GM10847 (cell line): ENCODE measurements around the gene KLHL34.

Experiments
- POLR2A ChIP-seq: IDR thresholded peaks from 2 replicates; pipeline ENCODE4 v1.6.1; 2011; ENCODE audit not compliant: insufficient read length; ENCODE audit errors: extremely low read depth

Gene KLHL34, protein sequence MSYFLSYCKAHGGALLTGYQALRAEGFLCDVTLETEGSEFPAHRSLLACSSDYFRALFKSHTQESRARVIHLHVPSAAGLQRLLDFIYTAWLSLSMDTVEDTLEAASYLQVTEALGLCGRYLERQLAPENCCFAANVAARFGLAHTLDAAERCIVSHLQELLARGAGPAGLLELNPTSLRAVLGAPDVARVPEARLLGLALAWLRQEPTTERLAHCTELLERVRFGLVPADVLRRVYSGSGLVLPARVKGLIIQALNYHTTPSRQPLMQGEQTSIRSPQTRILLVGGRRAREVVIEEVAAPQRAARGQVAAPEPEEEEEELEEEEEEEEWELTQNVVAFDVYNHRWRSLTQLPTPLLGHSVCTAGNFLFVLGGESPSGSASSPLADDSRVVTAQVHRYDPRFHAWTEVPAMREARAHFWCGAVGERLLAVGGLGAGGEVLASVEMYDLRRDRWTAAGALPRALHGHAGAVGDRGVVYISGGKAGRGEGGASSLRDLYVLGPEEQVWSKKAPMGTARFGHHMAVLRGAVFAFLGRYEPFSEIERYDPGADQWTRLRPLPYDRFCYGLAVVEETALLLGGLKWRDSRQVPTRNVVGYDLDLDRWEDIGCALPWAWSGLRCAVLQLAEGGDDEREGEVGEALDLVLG

DNA sequence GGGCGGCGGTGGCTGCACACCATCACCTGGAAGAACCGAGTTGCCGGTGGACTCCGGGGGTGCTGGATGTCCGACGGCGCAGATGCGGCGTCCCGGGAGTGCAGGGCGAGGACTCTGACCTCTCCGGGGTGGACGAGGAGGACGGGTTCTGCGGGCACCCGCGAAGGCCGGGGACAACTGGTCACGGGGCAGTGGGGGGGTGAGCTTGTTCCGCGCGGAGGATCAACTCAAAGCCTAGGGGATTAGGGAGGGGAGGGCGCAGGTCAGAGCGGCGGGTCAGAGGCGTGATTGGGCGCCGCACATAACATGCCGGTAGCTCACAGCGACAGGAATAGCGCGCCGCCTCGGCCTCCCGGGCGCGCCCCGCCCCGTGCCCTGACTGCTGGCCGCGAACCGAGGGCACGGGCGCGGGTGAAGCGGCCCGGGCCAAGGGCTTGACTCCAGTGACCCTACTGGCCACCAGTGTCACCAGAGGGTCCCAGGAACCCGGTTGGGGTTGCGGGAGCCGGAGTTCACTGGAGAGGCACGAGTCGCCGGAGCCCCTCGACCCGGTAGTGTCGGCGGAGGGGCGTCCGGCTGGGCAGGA, at the start of gene KLHL34:
Gene KLHL34 (minus strand): TSS at position 179 of the 586 bp plus-strand sequence. CDS start 542 bp downstream, outside the sequence.
- no peak for TF ChIP-seq POLR2A

DNA sequence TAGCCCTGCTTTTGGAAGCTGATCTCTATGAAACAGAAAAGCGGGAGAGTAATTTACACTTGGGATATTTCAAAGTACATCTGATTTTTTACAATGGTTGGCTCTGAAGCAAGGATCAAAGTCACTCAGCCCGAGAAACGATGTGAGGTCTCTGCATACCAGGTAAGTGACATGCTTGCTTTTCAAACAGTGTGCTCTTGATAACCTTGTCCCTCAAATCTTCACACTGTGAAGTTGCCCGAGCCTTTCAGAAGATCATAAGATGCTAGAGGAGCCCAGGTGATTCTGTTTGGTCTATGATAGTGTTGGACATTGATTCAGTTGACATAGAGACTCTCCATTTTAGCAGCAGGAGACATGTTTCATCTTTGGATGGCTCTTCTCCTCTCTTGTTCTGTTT, 47.1 kb upstream of the KLHL34 start:
- TF ChIP-seq POLR2A, result no peak

DNA sequence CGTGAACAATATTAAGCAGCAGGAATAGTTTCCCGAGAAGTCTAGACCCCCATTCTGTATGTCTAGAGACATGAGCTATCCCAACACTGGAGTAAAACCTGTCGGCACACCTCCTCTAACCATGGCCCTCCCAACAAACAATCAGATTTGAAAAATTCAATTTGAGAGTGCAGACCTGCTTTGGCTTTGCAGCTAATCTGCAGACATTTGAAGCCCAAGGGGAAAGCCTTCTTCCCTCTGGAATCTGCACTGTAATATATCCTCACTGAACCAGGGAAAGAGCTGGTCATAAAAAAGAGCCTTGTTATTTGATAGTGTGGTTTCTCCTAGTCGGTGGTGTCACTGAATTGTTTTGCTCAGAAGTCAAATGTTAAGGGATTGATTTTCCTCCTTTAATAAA, 44.6 kb upstream of the KLHL34 start:
- no peak for TF ChIP-seq POLR2A

DNA sequence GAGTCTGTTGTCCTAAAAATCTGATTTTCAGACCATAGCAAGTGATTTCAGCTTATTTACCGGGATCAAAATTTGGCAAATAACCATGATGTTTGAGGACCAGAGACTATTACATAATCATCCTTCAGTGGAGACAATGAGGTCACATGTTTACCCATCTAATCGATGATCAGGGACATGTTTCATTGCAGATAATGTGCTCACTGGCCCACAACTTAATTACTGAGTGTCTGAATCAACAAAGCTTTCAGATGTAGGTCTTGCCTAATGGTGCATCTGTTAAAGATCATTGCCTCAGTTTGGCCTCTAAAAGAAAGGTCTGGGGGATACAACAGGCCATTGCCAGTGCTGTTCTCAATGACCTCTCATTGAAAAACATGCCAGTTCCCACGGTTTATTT, 42.8 kb upstream of the KLHL34 start:
- TF ChIP-seq POLR2A, result no peak

DNA sequence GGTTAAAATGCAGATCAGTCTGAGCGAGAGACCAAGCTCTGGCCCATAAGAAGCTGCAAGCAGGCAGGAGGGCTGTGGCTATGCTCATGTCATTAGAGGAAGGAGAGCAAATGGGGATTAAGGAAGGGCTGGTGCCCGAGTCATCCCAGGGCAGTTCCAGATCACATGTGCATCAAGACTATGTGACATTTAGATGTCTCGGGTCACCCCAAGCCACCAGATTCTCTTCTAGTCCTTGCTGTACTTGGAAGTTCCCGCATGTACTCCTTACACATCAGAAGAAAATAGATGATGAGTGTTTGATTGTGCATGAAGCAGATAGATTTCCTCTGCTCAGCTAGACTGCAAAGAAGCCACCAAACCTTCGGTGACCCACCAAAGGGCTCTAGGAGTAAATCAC, 42.1 kb upstream of the KLHL34 start:
- TF ChIP-seq POLR2A, result no peak

DNA sequence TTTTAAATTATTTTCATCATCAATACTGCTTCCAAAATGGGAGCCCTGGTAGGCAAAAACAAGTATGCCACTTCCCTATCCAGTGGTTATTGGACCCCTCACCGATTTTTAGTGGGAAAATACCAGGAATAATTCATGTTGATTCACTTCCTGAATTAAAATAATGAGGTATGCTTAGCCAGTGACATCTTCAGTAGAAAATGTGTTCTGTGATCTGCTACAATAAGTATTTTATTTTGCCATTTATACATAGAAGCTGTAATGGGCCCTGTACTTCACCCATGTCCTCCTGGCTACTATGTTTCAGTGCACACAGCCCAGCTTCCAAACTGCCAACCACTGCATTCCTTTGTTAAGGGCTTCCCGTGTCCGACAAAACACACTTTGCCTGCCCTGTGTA, 41.0 kb upstream of the KLHL34 start:
- TF ChIP-seq POLR2A, result no peak

DNA sequence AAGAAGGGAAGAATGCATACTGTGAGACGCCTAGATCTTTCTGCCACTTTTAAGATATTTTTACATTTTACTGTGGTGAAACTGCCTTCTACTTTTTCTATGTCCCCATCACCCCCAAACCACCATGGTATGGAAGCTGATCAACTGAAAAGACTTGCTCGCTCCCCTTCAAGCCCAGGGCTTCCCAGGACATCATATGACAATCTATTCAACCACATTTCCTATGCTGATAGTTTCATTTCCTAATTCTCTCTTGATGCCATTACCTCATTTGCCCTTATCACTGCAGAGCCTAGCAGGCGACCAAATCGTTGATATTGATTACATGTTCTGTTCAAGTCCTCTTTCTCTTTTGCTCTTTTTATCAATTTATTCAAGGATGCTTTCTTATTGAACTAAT, 40.1 kb upstream of the KLHL34 start:
- TF ChIP-seq POLR2A, result no peak

DNA sequence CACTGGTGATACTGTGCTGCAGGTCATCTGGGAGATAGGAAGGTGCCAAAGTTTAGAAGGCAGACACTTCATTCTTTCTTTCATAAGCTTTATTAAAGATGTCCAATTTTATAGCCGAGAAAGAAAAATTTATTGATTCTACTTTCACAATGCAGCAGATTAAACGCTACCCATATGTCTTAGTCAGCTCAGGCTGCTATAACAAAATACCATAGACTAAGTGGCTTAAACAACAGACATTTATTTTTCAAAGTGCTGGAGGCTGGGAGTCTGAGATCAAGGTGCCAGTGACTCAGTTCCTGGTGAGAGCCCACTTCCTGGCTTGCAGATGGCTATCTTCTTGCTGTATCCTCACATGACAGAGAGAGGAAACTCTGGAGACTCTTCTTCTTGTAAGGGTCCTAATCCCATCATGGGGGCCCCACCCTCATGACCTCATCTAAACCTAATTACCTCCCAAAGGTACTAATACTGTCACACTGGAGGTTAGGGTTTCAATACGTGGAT, 33.4 kb upstream of the KLHL34 start:
- no peak for TF ChIP-seq POLR2A

DNA sequence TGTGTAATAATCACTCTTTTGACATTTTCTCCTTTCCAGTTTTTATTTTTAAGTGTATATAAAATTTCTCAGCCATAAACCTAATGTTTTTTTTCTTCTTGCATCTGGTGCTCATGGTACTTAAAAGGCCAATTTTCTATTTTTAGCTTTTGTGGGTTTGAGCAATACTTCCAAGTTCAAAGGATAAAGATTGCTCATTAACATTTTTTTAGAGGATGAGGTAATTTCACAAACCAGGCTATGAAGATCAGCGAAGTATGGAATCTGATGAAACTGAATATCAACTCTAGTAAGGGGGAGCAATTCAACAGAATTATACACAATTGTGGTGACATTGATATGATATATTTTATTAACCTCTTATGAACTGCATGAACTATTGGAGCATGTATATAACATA, 25.8 kb upstream of the KLHL34 start:
- no peak for TF ChIP-seq POLR2A

DNA sequence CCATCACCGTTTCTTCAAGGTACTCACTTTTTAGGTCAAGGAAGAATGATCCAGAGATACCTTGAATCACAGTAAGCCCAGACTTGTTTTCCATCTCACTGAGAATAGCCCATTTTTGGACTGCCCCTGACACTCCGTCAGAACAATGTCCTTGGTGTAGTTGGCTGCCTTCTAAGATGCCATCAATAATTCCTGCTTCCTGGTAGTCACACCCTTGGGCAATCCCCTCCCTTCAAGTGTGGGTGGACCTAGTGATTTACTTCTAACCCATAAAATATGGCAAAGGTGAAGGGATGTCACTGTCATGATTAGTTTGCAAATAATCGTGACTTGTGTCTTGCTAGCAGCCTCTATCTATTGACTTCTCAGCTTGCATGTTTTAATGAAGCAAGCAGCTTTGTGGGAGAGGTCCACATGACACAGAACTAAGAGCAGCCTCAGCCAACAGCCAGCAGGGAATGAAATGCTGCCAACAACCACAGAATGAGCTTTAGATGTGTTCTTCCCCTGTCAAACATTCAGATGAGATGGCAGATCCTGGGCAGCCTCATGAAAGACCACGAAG, 20.0 kb upstream of the KLHL34 start:
- no peak for TF ChIP-seq POLR2A

DNA sequence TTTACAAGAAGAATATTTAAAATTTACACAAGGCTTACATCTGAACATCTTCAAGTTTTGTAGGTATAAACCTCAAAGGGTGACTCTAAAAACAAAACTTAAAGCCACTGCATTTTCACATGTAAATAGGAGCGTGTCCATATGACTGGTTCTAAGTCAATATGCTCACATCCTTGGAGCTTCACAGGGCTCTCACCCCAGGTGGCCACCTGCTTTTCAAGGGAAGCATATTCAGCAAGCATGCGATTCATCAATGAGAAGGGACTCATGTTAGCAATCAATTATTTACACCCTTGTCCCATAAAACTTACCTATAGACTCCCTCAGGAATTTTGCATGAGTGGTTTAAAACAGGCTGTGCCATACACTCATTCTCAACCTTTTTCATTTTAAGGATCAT, 17.8 kb upstream of the KLHL34 start:
- no peak for TF ChIP-seq POLR2A

DNA sequence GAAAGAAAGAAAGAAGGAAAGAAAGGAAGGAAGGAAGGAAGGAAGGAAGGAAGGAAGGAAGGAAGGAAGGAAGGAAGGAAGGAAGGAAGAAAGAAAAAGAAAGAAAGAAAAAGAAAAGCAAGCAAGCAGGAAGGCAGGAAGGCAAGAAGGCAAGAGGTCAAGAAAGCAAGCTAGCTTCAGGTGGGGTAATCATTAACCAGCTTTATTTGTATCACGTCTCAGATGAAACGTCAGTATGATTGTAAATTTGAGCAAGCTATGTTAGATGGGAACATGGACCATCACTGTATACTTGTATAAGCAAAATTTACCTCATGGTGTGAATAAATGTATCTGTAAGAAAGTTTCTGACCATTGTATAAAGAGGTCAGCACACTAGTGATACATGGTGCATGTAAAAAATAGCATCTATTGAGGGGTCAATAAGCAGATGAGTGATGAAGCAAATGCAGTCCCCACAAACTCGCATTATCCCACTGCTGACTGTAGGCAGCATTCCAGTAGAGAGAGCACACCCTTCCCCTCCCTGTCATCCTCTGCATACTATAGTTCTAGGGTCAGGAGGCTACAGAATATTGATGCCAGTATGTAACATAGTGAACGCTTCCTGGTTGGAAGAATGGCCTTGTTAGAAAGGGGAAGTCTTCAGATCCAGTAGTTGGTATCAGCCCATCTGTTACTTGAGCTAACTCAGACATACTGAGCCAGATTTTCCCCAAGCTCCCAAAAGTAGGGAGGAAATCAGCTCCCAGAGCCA, 16.5 kb upstream of the KLHL34 start:
- no peak for TF ChIP-seq POLR2A

DNA sequence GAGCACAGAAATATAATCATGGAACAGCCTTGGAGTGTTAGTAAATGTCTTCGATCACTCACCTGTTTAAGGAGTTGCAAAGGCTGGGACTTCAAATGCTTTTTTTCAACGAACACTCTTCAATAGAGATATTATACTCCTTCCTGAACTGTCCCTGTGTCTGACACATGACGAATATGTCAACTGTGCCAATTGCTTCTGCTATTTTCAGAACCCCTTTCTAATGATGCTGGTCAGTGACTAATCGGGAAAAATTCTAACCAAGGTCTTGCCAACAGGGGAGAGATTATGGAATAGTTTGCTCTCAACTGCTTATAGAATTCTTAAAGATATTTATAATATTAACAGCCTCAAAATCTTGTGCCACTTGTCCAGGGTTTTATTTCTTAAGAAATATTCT, 8.5 kb upstream of the KLHL34 start:
- TF ChIP-seq POLR2A, result no peak

DNA sequence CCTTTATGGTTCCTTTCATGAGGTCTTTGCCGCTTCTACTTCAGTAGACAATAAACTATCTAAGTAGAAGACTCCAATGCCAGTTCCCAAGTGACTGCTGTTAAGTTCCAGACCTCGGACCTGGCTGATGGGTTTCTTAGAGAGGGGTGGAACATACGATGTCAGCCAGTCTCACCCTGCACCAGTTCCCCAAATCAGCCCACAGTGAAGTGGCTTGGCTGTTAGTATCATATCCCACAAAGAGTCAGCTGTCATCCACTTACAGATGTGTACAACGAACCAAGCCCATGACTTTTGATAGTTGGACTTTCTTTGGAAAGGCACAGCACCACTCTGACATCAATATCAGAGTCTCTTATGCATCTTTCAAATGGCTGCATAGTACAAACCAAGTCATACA, 8.1 kb upstream of the KLHL34 start:
- TF ChIP-seq POLR2A, result no peak

DNA sequence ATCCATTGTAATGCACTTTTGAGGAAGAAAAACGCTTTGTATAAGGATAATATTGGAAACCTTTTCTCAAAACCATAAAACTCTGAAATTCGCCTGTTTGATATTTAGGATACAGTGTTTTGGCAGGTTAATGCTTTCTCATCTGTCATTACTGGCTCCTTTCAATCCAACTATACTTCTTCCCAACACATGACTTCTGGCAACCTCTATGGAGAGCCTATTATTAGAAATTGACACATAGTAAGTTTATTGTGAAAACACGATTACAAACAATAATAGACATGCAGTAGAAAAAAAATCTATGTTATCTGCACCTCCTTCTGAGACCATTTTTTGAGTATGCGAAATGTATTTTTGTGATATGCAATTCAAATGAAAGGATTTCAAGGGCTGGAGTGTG, 4.6 kb upstream of the KLHL34 start:
- TF ChIP-seq POLR2A, result no peak

DNA sequence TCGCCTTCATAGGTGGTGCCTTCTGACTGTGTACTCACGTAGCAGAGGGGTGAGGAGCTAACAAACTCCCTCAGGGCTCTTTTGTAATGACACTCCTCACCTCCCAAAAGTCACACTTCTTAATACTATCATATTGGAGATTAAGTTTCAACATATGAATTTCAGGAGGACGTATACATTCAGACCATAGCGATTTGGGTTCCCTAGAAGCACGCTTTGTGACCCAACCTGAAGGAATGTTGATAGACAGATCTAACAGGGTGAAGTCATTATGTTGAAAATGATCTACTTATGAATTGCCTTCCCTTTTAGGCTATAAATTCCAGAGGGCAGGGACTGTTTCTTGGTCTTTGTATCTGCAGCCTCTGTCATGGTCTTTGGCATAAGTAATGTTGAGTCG, 3.2 kb upstream of the KLHL34 start:
- no peak for TF ChIP-seq POLR2A

DNA sequence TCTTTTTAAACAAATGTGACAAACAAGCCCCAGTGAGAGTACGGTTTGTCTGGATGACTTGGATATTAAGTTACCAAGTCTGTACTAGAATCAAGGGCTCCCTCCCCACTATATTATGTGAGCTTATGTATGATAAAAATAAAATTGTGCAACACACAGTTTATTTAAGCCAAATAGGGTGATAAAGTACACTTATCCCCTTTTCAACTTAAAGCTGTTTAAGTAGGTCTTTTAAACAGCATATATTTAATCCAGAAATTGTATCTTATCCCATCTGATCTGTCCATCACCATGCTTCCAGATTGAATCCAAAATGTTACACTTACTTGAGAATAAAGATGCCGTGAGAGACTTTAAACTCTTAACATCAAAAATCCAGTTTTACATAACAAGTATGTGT, 2.0 kb upstream of the KLHL34 start:
- TF ChIP-seq POLR2A, result no peak
